Sigmoid colon (tissue), 3 donors: Measurements from ENCODE around the gene NT5DC3.

Experiments
- CTCF ChIP-seq, 4 experiments: fragments of 450-650 bp in 3 of 4; fragments of 200-600 bp in 1 of 4; IDR thresholded peaks; one replicate each; pipeline ENCODE4 v1.5.1; 2016 to 2019; ENCODE audit warnings: antibody characterized with exemption in 4 of 4, mild to moderate bottlenecking in 3 of 4, moderate library complexity in 2 of 4
- POLR2A ChIP-seq, 2 donors: fragments of 450-650 bp; IDR thresholded peaks; one replicate each; pipeline ENCODE4 v1.6.1; 2016; ENCODE audit warnings: antibody characterized with exemption in 2 of 2, mild to moderate bottlenecking in 2 of 2, moderate library complexity in 2 of 2

- no peak for TF ChIP-seq CTCF (IDR thresholded peaks at IDR 0.05)
- TF ChIP-seq POLR2A (IDR thresholded peaks at IDR 0.05) = no peak
Observed at GRCh38 chr12:103877288-103877687, 36.3 kb upstream of the NT5DC3 start.
